ENCODE data around the gene TMEM107.

Gene TMEM107

GRCh38 chr17:8150194-8151119 lies 25.7 kb downstream of the TMEM107 start:
- DNase-seq (ENCODE audit: low read depth) = no peak

DNA sequence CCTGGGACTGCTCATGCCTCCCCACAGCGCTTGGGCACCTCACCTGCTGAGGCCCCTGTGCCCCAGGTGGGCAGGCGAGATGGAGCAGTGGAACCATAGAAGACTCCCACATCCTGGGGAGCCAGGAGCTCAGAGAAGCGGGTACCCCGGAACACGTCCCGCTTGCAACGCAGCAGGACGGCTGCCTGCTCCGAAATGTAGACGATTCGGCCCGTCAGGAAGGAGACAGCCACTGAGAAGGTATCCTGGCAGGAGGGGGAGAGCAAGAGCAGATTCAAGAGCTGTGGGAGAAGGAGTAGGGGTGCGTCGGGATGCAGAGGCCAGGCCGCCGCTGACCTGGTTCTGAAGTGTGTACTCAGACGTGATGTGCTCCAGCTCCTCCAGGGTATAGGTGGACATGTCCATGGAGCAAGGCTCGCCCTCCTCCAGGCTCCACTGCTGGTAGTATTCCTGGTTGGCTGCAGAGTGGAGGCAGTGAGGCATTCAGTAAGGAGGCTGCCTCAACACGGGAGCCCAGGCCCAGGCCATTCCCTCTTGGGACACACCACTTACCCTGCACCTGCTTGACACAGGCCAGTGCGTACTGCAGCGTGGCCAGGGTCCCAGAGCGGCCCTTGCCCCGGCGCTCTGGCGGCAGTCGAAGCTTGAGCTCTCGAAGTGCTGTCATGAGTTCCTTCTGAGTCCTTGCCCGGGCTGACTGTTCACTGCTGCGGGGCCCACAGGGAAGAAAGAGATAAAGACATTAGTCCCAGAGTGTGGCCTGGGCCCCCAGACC lies 26.6 kb downstream of the TMEM107 start:
- DNase-seq (ENCODE audit: low read depth) = no peak

- no peak for DNase-seq (ENCODE audit: low read depth)
Observed at GRCh38 chr17:8148560-8148959, 27.6 kb downstream of the TMEM107 start.

DNA sequence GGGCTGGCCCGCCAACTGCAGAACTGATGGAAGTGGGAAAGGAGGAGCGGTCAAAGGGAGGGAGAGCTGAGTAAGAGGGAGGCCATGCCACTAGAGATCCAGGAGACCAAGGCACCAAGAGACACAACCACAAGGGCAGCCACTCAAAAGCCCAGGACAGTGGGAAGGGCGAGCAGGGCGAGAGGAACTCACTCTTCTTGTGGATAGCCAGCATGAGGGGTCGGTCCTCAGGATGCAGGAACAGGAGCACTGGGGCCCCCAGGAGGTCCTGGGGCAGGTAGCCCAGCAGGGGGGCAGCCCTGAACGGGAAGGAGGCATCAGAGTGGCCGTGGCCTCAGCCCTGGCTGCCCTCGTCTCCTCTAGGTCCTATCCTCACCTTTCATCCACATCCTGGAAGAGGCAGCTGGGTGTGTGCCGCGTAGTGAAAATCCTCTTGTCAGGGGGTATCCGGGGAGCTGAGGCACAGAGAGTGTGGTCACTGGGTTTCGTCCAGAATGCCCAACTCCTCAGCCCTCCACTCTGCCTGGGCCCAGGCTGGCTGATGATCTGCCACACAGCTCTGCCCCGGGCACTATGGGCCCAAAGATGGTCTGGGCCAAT lies 28.3 kb downstream of the TMEM107 start:
- DNase-seq (ENCODE audit: low read depth) = no peak

DNA sequence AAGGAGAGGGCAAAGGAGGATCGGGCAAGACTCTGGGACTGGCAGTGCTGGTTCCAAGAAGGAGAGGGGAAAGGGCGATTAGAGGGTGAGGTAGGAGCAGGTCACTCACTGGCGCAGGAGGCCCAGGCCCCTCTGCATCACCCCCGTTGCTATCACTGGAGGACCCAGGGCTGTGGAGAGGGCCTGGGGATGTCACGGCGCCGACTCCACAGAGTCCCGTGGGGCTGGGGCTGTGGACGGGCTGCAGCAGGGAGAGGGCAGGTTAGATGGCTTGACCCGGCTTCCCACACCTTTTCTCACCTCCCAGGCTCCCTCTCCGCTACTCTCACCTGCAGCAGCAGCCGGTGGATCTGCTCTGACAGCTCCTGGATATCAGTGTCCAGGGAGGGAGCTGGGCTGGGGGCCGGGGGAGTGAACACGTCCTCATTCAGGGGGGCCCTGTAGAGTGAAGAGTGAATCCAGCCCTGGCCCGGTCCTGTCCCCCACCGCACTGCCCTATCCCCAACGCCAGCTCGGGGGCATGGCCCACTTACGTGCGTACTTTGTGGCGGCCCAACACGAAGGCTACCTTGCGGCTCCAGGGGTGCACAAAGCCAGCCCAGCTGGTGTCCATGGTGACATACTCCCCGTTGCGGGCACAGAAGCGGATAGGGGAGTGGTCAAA lies 28.9 kb downstream of the TMEM107 start:
- no peak for DNase-seq (ENCODE audit: low read depth)

DNA sequence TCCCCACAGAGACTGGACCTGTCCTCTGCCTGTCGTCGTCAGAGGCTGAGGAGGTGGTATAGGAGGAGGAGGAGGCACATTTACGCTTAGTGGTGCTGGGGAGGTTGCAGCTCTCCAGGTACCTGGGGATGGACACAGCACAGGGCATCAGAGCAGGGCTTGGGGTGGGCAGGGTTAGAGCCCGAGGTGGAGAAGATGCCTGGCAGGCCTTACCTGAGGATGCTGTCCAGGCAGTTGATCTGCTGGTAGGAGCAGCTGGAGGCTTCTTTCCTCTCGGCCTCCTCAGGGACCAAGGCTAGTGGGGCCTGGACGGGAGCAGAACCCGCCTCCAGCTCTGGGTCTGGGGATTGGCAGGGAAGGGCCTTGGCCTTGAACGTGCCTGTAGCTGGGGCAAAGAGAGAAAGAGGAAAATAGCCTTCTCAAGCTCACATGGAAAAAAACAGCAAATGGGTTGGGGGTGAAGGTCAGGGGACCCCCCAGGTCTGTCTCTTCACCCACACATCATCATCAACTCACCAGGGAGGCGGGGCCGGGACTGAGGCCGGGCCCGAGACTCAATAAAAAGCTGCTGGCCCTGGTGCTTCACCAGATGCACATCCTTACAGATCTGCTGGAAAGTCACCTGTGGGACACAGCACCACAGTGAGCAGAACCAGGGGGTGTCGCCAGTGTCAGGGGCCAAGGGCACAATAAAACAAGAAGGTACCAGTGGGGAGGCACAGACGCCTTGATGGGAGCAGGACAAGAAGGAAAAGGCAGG lies 29.6 kb downstream of the TMEM107 start:
- DNase-seq (ENCODE audit: low read depth) = no peak

DNA sequence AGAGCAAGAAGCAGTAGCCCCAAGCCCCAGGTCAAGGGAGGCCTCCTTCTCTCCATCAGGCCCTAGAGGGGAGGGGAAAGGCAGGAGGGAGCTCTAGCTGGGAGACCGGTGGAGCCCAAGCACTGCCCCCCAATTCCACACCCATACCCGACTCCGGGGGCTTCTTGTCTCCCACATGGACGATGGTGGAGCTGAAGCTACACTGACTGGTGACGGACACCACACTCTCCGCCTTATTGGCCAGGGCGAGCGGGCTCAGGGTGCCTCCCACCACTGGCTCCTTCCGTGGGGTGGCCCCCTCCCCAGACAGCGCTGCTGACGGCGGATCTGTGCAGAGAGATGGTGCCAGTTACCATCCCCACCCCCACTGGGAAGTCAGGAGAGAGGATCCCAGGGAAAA lies 30.4 kb downstream of the TMEM107 start:
- DNase-seq (ENCODE audit: low read depth) = no peak

DNA sequence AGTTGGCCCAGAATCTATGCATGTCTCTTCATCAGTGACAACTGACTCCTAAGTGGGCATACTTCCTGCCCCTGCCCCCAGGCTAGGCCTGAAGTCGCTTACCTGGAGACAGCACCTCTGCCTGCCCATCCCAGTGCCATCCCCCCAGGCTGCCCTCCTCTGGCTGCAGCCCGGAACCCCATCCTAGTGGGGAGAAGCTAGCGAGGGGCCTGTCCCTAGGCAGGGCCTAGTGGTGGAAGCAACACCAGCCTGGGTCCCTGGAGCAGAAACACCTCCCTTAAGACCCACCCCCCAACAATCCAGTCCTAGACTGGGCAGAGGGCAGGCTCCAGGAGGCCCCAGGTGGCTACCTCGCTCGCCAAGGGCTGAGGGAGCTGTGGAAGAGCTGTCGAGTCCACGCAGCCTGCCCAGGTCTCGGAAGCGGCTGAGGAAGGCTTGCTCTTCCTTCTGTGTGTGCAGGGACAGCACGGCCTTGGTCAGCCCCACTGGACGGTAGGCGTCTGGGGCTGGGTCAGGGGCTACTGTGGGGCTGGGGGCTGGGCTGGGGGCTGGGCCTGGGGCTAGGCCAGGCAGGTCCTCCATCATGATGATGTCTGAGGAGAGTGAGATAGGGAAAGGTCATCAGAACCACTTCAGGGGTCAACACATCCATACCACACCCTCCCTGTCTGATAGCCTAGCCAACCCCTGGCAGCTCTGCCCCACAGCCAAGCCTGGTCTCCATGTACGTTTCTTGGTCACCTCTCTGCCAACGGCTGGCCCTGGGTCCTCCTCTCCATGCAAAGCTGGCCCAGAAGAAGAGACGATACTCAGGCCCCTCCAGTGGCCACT lies 31.6 kb downstream of the TMEM107 start:
- no peak for DNase-seq (ENCODE audit: low read depth)

DNA sequence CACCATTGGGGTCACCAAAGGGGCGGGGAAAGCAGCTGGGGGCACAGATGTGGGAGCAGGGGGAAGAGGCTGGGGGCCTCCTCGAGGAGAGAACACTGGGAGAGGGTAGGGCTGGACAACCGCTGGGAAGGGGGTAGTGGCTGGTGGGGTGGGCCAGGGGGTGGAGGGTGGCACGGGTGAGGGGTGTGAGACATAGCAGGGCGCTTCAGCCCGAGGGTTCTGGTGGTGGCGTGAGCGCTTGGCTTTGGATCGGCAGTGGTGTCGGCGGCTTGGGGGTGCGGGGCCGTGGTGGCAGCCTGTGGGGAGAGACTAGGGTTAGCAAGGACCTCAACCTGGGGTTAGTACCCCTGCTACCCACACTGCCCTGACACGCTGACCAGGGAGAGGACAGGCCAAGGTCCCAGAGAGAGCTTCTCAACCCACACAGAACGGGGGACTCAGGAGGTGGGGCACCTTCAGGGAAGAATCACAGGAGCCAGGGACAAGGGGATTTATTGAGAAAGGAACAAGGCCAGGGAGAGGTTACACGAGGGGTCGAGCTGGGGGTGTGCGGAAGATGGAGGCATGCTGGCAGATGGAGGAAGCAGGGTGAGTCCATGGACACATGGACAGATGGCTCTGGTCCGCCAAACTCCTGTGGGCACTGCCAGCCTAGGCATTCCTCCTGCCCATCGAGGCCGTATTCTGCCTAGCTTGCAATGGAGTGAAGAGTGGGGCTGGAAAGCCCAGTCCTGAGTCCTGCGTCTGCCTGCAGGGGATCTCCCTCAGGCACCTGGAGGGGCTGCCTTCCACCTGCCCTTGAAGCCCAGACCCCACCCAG lies 32.4 kb downstream of the TMEM107 start:
- no peak for DNase-seq (ENCODE audit: low read depth)

DNA sequence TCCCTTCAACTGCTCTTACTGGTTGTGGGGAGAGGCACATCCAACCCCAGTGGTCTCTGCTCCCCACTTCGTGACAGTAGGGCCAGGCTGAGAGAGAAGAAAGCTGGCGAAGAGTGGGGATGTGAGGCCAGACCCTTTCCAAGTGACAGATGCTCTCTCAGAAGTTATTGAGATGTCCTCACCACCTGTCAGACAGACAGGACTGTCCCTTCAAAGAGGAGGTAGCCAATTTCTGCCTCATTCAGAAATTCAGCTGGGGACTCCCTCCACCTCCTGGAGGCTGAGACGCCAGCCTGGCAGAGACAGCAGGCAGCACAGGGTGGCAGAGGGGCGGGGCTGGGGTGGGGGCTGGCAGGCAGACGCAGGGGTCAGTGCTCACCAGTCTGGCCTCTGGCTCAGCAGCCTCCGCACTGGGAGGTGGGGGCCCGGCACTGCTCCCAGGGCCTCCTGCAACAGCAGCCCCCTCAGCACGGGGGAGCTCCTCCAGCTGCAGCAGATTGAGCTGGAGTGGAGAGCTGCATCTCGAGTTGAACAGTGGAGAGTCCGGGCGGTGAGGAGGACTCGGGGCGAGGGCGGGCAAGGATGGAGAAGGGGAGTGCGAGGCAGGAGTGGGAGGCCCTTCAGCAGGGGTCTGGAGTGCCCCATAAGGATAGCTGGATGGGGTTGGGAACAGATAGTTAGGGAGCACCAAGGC lies 33.1 kb downstream of the TMEM107 start:
- no peak for DNase-seq (ENCODE audit: low read depth)

- DNase-seq (ENCODE audit: low read depth) = no peak
Observed at GRCh38 chr17:8142158-8142886, 33.9 kb downstream of the TMEM107 start.

- DNase-seq (ENCODE audit: low read depth) = no peak
Observed at GRCh38 chr17:8141741-8142140, 34.4 kb downstream of the TMEM107 start.

GRCh38 chr17:8141045-8141444 lies 35.1 kb downstream of the TMEM107 start:
- no peak for DNase-seq (ENCODE audit: low read depth)

DNA sequence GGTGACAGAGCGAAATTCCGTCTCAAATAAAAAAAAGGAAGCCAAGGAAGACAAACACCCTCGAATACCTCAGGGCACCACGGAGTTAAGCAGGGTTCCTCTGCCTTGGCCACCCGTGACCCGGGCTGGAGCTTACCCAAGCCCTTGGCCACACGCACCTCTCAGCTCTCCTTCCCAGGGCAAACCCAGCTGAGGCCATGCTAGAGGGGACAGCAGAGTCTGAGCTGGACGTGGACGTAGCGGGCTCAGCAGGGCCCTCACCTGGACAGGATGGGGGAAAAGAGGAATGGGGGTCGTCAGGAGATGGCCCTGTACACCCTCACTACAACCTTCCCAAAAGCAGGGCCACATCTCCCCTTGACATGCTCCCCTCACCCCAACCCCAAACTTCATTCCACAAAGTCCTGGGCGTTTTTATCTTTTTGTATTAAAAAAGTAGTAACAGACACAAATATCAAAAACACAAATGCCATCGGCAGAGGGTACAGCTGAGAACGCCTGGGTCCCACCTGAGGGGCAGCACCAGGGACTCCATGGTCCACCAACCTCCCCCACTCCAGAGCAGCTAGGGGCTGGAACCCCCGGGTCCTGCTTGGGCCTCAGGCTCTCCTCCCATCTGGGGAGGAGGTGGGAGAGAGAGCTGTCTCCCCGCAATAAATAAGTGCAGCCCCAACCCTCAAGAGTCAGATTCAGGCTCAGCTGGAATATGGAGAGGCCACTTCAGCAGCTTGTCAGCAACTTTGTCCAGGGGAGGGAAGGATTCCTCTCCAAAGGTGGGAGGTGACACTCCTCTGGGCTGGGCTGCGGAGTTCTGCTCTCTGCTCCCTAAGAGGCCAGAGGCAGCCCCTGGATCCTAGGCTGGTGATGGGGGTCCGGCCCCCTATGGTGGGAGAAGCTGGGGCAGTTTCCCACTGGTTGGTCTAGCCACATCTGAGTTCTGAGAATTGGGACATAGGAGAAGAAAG lies 35.8 kb downstream of the TMEM107 start:
- DNase-seq (ENCODE audit: low read depth) = no peak

- DNase-seq (ENCODE audit: low read depth) = peak; percentile 89
Observed at GRCh38 chr17:8138672-8139371, 37.4 kb downstream of the TMEM107 start.

- no peak for DNase-seq (ENCODE audit: low read depth)
Observed at GRCh38 chr17:8138374-8138671, 37.9 kb downstream of the TMEM107 start.

Data from activated T-cell treated with anti-CD3 and anti-CD28 coated beads for 1 hour (primary cell).